Head of caudate nucleus (tissue), 42 donors: Measurements from ENCODE around the gene SART3.

ENCODE experiments used
- DNase-seq, 42 donors: peaks; one replicate each; pipeline versions ENCODE4 v3.0.0 to v3.0.0-alpha.2; 2020 to 2021; ENCODE audit warnings: mixed read lengths in 7 of 42
- intact Hi-C: fragments of 100-400 bp; cut with DNase I; formaldehyde crosslinking; loops from one replicate; pipeline ENCODE4 v1.15.0; 2022

The SART3 gene

DNA sequence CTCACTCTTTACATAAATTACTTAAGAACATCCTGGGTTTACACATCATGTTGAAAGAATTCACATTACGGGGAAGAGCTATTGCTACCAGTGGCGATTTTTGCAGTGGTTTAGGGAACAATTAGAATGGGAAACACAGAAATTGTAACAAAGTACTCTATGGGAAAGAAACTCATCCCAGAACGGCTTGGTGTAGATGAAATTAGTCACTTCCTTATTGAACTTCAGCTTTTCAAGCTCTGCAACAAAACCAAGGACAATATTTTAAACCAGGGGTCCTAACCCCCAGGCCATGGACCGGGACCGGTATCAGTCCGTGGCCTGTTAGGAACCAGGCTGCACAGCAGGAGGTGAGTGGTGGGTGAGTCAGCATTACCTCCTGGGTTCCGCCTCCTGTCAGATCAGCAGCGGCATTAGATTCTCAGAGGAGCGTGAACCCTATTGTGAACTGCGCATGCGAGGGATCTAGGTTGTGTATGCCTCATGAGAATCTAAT, 78.2 kb downstream of the SART3 start:
- peak; percentile 24 to 87 (median 62) for DNase-seq
- intact Hi-C loops, result no loop called here

DNA sequence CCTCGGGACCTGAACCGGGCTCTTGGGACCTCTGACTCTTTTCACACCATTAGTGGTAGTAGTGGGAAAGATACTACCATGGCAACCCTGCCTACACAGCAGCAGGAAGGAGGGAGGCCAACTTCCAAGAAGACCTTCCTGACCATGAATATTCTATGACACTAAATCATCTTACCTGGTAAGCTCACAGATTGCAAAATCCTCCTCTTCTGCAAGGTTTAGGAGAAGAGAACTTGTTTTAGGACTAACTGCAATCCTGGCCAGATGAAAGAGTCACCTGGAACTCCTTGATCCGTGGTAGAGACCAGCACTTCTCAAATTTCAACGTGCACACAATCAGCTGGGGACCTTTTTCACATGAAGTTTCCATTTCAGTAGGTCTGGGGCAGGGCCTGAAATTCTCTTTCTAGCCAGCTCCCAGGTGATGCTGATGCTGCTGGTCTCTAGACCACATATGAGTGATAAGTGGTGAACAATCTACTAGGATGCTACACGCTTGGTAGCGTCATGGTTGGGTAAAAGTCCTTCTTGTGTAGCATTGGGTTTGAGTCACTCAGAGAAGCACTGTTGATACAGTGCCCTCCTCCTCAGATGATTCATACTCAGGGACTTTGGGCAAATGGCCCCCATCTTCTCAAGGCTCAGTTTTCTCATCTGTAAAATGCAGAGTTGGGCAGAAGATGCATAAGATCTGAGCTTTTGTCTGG, 81.5 kb downstream of the SART3 start:
- intact Hi-C loops, result no loop called here
- DNase-seq, result no peak

DNA sequence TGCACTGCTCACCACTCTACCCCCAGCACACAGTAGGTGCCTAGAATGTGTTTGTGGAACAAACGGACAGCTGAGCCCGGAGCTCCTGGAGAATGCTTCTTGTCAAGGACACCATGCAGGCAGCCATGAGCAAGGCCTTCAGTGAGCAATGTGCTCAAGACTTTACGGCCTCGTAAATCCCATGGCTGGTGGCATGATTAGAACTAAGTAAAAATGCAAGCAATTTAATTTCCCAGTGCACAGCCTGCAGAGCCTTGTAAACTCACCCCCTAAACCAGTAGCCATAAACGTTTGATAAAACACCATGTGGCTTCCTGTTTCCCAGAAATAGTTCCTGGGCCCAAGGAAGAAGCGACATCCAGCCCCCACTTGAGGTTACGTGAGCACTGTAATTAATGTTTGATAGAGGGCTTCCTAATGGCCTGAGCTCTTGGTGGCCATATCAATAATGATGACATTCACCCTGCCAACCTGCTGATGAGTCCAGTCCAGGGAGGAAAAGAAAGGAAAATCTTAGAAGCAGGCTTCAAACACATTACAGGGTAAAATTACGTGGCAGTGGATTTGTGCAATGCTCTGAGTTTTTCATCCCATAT, 82.3 kb downstream of the SART3 start:
- DNase-seq, result no peak
- intact Hi-C loops, result no loop called here

DNA sequence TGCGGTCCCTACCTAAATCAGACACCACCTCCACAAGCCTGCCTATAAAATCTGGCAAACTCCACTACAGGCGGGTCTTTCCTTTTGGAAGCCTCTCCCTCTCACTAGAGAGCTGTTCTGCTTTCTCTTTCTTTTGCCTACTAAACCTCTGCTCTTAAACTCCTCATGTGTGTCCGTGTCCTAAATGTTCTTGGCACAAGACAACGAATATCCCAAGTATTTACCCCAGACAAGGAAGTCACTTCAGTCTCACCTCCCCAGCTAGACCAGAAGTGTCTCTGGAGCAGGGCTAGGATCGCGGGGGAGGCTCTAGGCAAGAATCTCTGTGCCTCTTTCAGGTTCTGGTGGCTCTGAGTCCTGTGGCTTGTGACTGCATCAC, 83.1 kb downstream of the SART3 start:
- intact Hi-C loops, result no loop called here
- no peak for DNase-seq

DNA sequence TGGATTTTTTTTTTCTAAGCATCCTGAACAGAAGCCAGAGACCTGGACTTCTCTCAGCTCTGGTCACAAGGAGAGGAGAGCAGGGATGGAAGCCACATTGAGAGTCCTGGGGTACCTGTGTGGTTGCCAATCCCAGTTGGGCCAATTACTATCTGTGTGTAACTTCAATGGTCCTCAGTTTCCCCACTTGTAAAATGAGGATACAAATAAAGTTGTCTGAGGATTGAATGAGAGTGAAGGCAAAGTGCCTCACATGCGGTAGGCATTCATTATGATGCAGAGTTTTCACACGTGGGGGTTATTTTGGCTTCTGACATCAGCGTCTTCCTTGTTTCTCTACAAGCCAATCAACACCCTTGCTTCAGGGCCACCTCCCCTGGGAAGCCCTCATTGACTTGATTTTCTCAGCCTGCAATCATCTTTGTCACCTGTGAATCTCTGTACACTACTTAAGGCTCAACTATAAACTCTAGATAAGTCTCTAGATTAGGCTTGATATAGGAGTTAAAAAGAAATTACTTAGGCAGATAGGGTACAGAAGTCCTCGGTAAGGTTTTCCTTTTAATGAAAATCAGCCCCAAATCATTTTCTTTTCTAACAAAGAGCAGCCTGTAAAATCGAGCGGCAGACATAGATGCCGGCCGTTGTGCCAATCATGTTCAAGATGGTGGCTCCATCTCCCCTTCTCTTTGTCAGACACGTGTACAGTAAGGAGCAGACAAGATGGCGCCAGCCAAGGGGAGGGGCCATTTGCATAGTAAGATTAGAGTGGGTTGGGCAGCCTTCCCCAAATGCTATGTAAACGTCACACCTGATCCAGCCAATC, 83.7 kb downstream of the SART3 start:
- intact Hi-C loops, result no loop called here
- DNase-seq, result no peak

DNA sequence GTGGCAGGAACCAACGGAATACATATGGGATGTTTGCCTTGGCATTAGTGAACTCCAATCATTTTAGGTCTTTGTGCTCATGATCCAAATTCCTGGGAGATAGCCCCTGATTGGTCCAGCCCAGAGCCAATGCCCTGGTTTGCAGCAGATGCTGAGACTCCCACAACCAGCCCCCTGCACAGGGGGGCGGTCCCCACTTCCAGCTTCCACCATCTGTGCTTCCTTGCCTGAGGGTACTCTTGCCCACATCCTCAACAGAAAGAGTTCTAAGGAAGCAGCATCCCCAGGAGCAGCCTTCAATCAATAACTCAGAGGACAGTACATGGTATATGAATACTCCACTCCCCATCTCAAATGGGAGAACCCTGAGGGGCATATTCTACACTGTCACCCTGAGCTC, 85.6 kb downstream of the SART3 start:
- intact Hi-C loops, result no loop called here
- no peak for DNase-seq

DNA sequence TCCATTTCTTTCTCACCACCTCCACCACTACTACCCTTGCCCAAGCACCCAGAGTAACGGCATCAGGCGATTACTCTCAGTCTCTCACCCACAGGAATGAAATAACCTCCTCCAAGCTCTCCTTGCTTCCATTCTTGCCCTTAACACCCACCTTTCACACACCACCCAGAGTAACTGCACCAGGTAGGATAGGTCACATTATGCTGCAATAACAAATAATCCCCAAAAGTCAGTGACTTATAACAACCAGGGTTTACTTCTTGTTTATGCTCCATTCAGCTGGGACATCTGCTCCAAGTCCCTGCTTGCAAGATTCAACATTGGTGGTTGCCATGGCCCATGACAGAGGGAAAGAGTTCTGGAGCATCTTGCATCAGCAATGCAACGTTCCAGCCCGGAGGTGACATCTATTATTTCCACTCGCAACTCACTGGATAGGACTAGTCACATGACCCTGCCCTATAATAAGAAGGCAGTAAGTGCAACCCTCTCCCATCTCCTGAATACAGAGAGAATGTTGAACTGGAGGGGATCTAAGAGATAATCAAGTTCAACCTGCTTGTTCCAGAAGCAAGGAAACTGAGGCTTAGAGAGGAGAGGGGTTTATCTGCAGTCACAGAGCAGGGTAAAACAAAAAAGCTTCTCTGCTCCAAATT, 87.4 kb downstream of the SART3 start:
- intact Hi-C loops, result no loop called here
- no peak for DNase-seq
